Head of caudate nucleus (tissue), 42 donors: ENCODE measurements around the gene ACTR8.

Experiments used
- DNase-seq, 42 donors: peaks; one replicate each; pipeline versions ENCODE4 v3.0.0 to v3.0.0-alpha.2; 2020 to 2021; ENCODE audit warnings: mixed read lengths in 7 of 42
- intact Hi-C: fragments of 100-400 bp; cut with DNase I; formaldehyde crosslinking; loops from one replicate; pipeline ENCODE4 v1.15.0; 2022

ACTR8 gene

DNA sequence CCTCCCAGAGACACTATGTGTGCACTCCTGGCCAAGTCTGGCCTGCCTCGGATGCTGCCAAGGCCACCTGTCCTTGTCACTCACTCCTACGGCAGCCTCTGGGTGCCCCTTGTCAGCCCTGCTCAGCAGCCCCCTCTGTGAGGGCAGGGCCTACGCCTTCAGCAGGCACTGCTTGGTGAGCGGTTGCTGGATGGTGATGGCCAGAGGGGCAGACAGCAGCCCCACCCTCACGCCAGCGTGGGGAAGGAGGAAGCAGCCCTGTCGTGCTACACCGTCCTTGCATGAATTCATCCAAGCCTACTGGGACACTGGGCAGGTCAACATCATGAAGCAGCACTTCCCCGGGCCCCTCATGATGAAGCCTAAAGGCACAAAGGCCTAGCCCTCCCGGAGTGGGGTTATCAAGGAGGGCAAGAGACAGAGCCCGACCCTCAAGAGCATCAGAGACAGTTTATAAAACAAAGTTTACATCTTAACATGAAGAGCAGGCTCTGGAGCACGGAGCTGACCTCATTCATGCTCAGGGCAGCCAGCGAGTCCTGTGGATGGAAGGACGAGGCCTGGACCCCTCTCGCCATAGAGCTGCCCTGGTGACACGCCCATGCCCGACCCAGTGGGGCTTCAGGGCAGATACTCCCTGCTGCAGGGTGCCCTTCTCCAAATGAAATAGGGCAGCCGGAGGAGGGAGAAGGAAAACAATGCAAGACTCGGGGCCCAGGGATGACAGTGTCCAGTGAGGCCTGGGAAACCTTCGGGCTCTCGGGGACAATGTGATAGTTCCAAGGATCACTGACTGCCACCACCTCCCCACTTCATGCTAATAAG is 61.0 kb downstream of the ACTR8 start:
- intact Hi-C loops = no loop called here
- DNase-seq = peak in 9 of 42 donors; percentile 2 to 31 (median 10)

- peak in 3 of 42 donors; percentile 3 to 20 (median 4) for DNase-seq
- intact Hi-C loops = no loop called here
Observed at GRCh38 chr3:53820084-53820483, 61.9 kb downstream of the ACTR8 start.

DNA sequence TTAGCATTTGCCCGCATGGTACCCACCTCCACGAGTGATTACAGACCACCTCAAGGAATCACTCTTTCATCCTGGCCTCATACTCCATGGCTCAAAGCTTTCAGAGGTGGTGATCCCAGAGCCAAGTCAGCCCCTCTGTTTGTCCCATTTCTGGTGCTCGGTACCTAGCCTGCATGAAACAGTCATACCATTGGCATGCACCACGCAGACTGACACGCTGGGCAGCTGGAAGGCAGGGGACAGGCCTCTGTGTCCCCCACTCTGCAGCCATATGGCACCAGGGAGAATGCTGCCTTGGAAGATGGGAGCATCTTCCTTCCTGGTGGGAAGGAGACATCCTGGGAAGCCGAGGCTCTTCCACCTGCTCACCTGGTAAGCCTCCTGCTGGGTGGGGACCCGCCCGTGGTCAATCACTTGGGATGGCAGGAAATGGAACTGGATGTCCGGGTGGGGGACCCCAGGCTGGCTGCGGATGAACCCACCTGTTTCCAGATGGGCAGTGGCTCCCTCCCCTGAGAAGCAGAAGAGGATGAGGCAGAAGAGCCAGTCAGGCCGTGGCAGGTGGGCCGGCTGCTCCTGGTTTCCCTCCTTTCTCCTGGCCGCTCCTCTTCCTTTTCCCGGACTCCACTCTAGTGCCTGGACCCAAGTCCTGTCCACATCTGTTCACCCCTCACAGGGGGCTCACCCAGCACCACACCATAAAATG is 62.6 kb downstream of the ACTR8 start:
- intact Hi-C loops = no loop called here
- peak in 8 of 42 donors; percentile 2 to 34 (median 14) for DNase-seq

DNA sequence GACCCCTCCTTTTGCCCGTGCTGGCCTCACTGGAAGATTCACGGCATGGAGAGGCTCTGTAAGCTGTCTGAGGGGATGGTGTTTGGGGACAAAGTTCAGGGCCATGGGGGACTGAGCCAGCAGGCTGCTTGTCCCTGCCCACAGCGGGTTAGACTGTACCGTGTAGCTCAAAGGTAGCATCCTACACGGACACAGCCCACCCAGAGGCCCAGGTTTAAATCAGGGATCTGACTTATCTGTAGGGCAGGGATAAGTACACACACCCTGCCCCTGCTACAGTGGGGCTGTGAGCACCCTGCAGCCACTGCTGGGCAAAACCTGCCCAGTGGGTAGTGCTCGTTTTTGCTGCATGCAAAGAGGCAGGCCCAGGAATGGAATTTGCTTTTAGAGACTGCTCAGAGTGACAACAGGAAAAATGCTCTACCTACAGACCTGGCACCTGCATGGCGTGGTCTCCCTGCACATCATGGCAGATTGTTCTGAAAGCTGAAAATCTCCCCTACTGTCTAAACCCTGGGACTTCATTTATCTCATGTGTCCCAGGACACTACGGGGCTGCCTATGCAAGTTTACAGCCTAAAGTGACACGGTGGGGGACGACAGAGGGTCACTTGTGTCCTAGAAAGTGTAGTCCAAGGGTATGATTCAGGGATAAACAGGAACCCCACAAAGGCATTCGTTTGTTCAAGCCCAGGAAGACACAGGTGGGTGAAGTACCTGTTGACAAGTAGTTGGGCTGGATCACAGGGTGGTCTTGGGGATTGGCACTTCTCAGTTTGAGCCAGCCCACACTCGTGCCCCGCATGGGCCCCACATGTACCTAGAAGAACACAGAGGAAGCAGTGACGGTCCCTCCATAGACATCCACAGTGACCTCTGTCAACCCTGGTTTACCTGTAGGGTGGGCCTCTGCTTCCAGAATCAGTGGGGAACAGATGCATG is 63.5 kb downstream of the ACTR8 start:
- DNase-seq = peak in 5 of 42 donors; percentile 1 to 29 (median 8)
- intact Hi-C loops = no loop called here

DNA sequence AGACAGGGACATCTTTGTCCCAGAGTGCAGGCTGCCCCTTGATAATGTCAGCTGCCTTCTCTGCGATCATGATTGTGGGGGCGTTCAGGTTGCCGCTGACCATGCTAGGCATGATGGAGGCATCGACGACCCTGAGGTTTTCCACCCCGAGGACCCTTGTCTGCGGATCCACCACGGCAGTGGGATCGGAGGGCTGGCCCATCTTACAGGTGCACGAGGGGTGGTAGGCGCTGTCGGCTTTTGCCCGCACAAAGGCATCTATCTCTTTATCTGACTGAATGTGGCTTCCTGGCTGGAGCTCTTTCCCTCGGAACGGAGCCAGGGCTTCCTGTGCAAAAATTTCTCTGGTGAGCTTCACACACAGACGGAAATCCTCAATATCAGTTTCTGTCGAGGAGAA is 64.1 kb downstream of the ACTR8 start:
- intact Hi-C loops = no loop called here

GRCh38 chr3:53817211-53817610 is 64.7 kb downstream of the ACTR8 start:
- intact Hi-C loops = no loop called here
- DNase-seq = peak in 5 of 42 donors; percentile 5 to 36 (median 23)

More for the DNA sequence above, 64.1 kb downstream of the ACTR8 start:
- DNase-seq = peak in 8 of 42 donors; percentile 1 to 35 (median 14)
